Activated naive CD8-positive, alpha-beta T cell treated with anti-CD3 and anti-CD28 coated beads for 36 hours (primary cell): Measurements from ENCODE around the gene ELAVL1. TPM values are rescaled to one million over a fixed set of nuclear protein-coding genes. Genes with fewer than 3 reads are reported as not detected.
A peak's percentile ranks its signal among the peaks of the same experiment; 100 is the strongest.
"Not testable (repeated sequence)": the region's sequence is repeated elsewhere in the genome, so short reads cannot be mapped to it uniquely, and the experiment has no call there.

ENCODE experiments used
- DNase-seq: peaks from one replicate; pipeline ENCODE4 v3.0.0; 2021
- H3K27ac Mint-ChIP-seq: one replicate; pipeline ENCODE4 v1.8.0; 2022; ENCODE audit warnings: mild to moderate bottlenecking, moderate library complexity, mixed read lengths
- H3K27me3 Mint-ChIP-seq: one replicate; pipeline ENCODE4 v1.8.0; 2022; ENCODE audit warnings: mild to moderate bottlenecking, mixed read lengths
- H3K36me3 Mint-ChIP-seq: one replicate; pipeline ENCODE4 v1.8.0; 2021; ENCODE audit warnings: mild to moderate bottlenecking, mixed read lengths
- H3K4me1 Mint-ChIP-seq: one replicate; pipeline ENCODE4 v1.8.0; 2021; ENCODE audit warnings: mixed read lengths
- H3K4me3 Mint-ChIP-seq: one replicate; pipeline ENCODE4 v1.8.0; 2022; ENCODE audit warnings: mild to moderate bottlenecking, moderate library complexity, mixed read lengths
- H3K9me3 Mint-ChIP-seq: one replicate; pipeline ENCODE4 v1.8.0; 2022; ENCODE audit warnings: mixed read lengths
- total RNA-seq, 2 experiments: library from RNA; stranded (reverse); gene quantifications; one replicate each; pipeline ENCODE4 v1.2.3, GENCODE V29; 2021

ELAVL1 gene
- total RNA-seq, 2 experiments from 2014 or later = 169 to 172 TPM

- no peak overlapping the region for H3K4me3 Mint-ChIP-seq
- H3K9me3 Mint-ChIP-seq = no peaks in the 10 kb centered on the region
- no peak for DNase-seq
- no peaks in the 10 kb centered on the region for H3K4me1 Mint-ChIP-seq
- no peaks in the 10 kb centered on the region for H3K27me3 Mint-ChIP-seq
- H3K27ac Mint-ChIP-seq = no peak overlapping the region
- H3K36me3 Mint-ChIP-seq = peaks cover 4% of the 10 kb centered on the region
Measured at GRCh38 chr19:7971553-7972520, 33.6 kb downstream of the ELAVL1 start.

- H3K9me3 Mint-ChIP-seq = no peaks in the 10 kb centered on the region
- H3K36me3 Mint-ChIP-seq = peaks cover 4% of the 10 kb centered on the region
- H3K4me1 Mint-ChIP-seq = no peaks in the 10 kb centered on the region
- peak; percentile 23 for DNase-seq
- H3K27ac Mint-ChIP-seq = no peak overlapping the region
- no peaks in the 10 kb centered on the region for H3K27me3 Mint-ChIP-seq
- no peak overlapping the region for H3K4me3 Mint-ChIP-seq
Measured at GRCh38 chr19:7970716-7971448, 34.6 kb downstream of the ELAVL1 start.

GRCh38 chr19:7969555-7969939 lies 35.9 kb downstream of the ELAVL1 start:
- H3K27me3 Mint-ChIP-seq = no peaks in the 10 kb centered on the region
- H3K4me3 Mint-ChIP-seq = no peak overlapping the region
- no peak for DNase-seq
- no peak overlapping the region for H3K27ac Mint-ChIP-seq
- peaks cover 4% of the 10 kb centered on the region for H3K36me3 Mint-ChIP-seq
- H3K4me1 Mint-ChIP-seq = no peaks in the 10 kb centered on the region
- H3K9me3 Mint-ChIP-seq = no peaks in the 10 kb centered on the region

GRCh38 chr19:7968796-7969554 lies 36.5 kb downstream of the ELAVL1 start:
- Mint-ChIP-seq H3K27ac (no peak overlapping the region), H3K27me3 (no peaks in the 10 kb centered on the region), H3K36me3 (peaks cover 6% of the 10 kb centered on the region), H3K9me3 (no peaks in the 10 kb centered on the region), H3K4me3 (no peak overlapping the region), H3K4me1 (no peaks in the 10 kb centered on the region)
- no peak for DNase-seq

GRCh38 chr19:7968008-7968795 lies 37.2 kb downstream of the ELAVL1 start:
- H3K4me3 Mint-ChIP-seq = no peak overlapping the region
- DNase-seq = no peak
- no peaks in the 10 kb centered on the region for H3K4me1 Mint-ChIP-seq
- H3K9me3 Mint-ChIP-seq = no peaks in the 10 kb centered on the region
- H3K27ac Mint-ChIP-seq = no peak overlapping the region
- H3K36me3 Mint-ChIP-seq = peaks cover 2% of the 10 kb centered on the region
- H3K27me3 Mint-ChIP-seq = no peaks in the 10 kb centered on the region

GRCh38 chr19:7965921-7966665 lies 39.3 kb downstream of the ELAVL1 start:
- DNase-seq = no peak
- Mint-ChIP-seq H3K27me3 (no peaks in the 10 kb centered on the region), H3K4me3 (no peak overlapping the region), H3K4me1 (no peaks in the 10 kb centered on the region), H3K9me3 (no peaks in the 10 kb centered on the region), H3K27ac (no peak overlapping the region), H3K36me3 (peaks cover 2% of the 10 kb centered on the region)

- Mint-ChIP-seq H3K27ac (no peak overlapping the region), H3K4me3 (no peak overlapping the region), H3K9me3 (no peaks in the 10 kb centered on the region), H3K4me1 (no peaks in the 10 kb centered on the region), H3K36me3 (peaks cover 3% of the 10 kb centered on the region), H3K27me3 (no peaks in the 10 kb centered on the region)
- DNase-seq = no peak
Measured at GRCh38 chr19:7965259-7965841, 40.1 kb downstream of the ELAVL1 start.

- no peak overlapping the region for H3K27ac Mint-ChIP-seq
- H3K4me3 Mint-ChIP-seq = no peak overlapping the region
- H3K36me3 Mint-ChIP-seq = peaks cover 4% of the 10 kb centered on the region
- no peaks in the 10 kb centered on the region for H3K27me3 Mint-ChIP-seq
- no peaks in the 10 kb centered on the region for H3K4me1 Mint-ChIP-seq
- no peaks in the 10 kb centered on the region for H3K9me3 Mint-ChIP-seq
- DNase-seq = no peak
Measured at GRCh38 chr19:7963566-7963965, 41.9 kb downstream of the ELAVL1 start.

- Mint-ChIP-seq H3K9me3 (no peaks in the 10 kb centered on the region), H3K4me1 (no peaks in the 10 kb centered on the region), H3K27ac (no peak overlapping the region), H3K27me3 (no peaks in the 10 kb centered on the region), H3K36me3 (peaks cover 4% of the 10 kb centered on the region), H3K4me3 (no peak overlapping the region)
- DNase-seq = no peak
Measured at GRCh38 chr19:7962644-7963268, 42.7 kb downstream of the ELAVL1 start.

- DNase-seq = no peak
- Mint-ChIP-seq H3K27ac (no peak overlapping the region), H3K36me3 (peaks cover 4% of the 10 kb centered on the region), H3K9me3 (no peaks in the 10 kb centered on the region), H3K4me1 (no peaks in the 10 kb centered on the region), H3K4me3 (no peak overlapping the region), H3K27me3 (no peaks in the 10 kb centered on the region)
Measured at GRCh38 chr19:7961920-7962626, 43.4 kb downstream of the ELAVL1 start.

- not testable (repeated sequence) for H3K27ac Mint-ChIP-seq, H3K27me3 Mint-ChIP-seq, H3K4me3 Mint-ChIP-seq, H3K4me1 Mint-ChIP-seq, DNase-seq, H3K36me3 Mint-ChIP-seq, H3K9me3 Mint-ChIP-seq
Measured at GRCh38 chr19:7961082-7961481, 44.4 kb downstream of the ELAVL1 start.

- Mint-ChIP-seq H3K27ac (no peak overlapping the region), H3K36me3 (peaks cover 3% of the 10 kb centered on the region), H3K27me3 (no peaks in the 10 kb centered on the region), H3K4me1 (no peaks in the 10 kb centered on the region), H3K4me3 (no peak overlapping the region), H3K9me3 (no peaks in the 10 kb centered on the region)
- DNase-seq = no peak
Measured at GRCh38 chr19:7959211-7959610, 46.2 kb downstream of the ELAVL1 start.

- peaks cover 1% of the 10 kb centered on the region for H3K36me3 Mint-ChIP-seq
- H3K4me1 Mint-ChIP-seq = no peaks in the 10 kb centered on the region
- H3K9me3 Mint-ChIP-seq = no peaks in the 10 kb centered on the region
- H3K4me3 Mint-ChIP-seq = no peak overlapping the region
- DNase-seq = no peak
- H3K27ac Mint-ChIP-seq = no peak overlapping the region
- H3K27me3 Mint-ChIP-seq = no peaks in the 10 kb centered on the region
Measured at GRCh38 chr19:7955696-7956095, 49.7 kb downstream of the ELAVL1 start.
